ENCODE measurements around the gene ARHGAP22.

ARHGAP22 gene

GRCh38 chr10:48398261-48398660, 206.6 kb downstream of the ARHGAP22 start:
- H3K27me3 Mint-ChIP-seq (ENCODE audit: low read depth, poor library complexity): peaks cover 3% of the 10 kb centered on the region
- no peak for DNase-seq
- H3K36me3 Mint-ChIP-seq (ENCODE audit: low read depth): no peaks in the 10 kb centered on the region
- no peak overlapping the region for H3K27ac Mint-ChIP-seq
- no peak overlapping the region for H3K4me3 Mint-ChIP-seq
- H3K9me3 Mint-ChIP-seq: no peaks in the 10 kb centered on the region
- H3K4me1 Mint-ChIP-seq: peaks cover 23% of the 10 kb centered on the region
- TF ChIP-seq CTCF (IDR thresholded peaks at IDR 0.05): no peak
